Heart right ventricle (tissue), 16 donors: ENCODE results near the gene EPB41L3. TPM values are rescaled to one million over a fixed set of nuclear protein-coding genes. Genes with fewer than 3 reads are reported as not detected.

Experiments used
- ATAC-seq, 8 donors: fragments of 200-7000 bp; cut with Tn5 transposase; one replicate each; pipeline ENCODE4 v1.9.1; 2020; ENCODE audit warnings: mild to moderate bottlenecking in 8 of 8, moderate library complexity in 8 of 8, moderate number of reproducible peaks in 1 of 8
- DNase-seq, 2 donors: peaks; one replicate each; pipeline ENCODE4 v3.0.0-alpha.2; 2020
- H3K27ac ChIP-seq, 10 donors: fragments of 200-600 bp; sonication (generic) in 2 of 10; one replicate each; pipeline versions ENCODE4 v1.5.0 to v1.8.0; 2020 to 2022; ENCODE audit warnings: mild to moderate bottlenecking in 3 of 10
- H3K27me3 ChIP-seq, 7 donors: fragments of 200-600 bp; one replicate each; pipeline ENCODE4 v1.8.0; 2021 to 2022; ENCODE audit warnings: mild to moderate bottlenecking in 2 of 7
- H3K36me3 ChIP-seq, 9 donors: fragments of 200-600 bp; sonication (generic) in 1 of 9; one replicate each; pipeline versions ENCODE4 v1.5.0 to v1.8.0; 2020 to 2022; ENCODE audit warnings: mild to moderate bottlenecking in 2 of 9
- H3K4me1 ChIP-seq, 9 donors: fragments of 200-600 bp; sonication (generic) in 1 of 9; one replicate each; pipeline versions ENCODE4 v1.5.0 to v1.8.0; 2020 to 2022; ENCODE audit warnings: mild to moderate bottlenecking in 4 of 9
- H3K4me3 ChIP-seq, 10 donors: fragments of 200-600 bp; sonication (generic) in 2 of 10; one replicate each; pipeline versions ENCODE4 v1.5.0 to v1.8.0; 2020 to 2022; ENCODE audit warnings: mild to moderate bottlenecking in 7 of 10, moderate library complexity in 2 of 10
- H3K9me3 ChIP-seq, 11 donors: fragments of 200-600 bp in 10 of 11; sonication (generic) in 2 of 11; one replicate each; pipeline versions ENCODE4 v1.5.0 to v1.8.0; 2013 to 2022; ENCODE audit warnings: mild to moderate bottlenecking in 2 of 11, control low read depth in 1 of 11, moderate library complexity in 1 of 11
- WGBS, 2 donors: extraction: QIAGEN DNeasy Blood & Tissue Kit; methylation state at CpG; one replicate each; pipeline ENCODE4 v1.1.7; 2013; ENCODE audit warnings: inconsistent platforms in 1 of 2; 5-methylcytosine and 5-hydroxymethylcytosine counted together
- intact Hi-C, 10 donors: fragments of 100-400 bp; cut with DNase I; formaldehyde crosslinking; loops; one replicate each; pipeline versions ENCODE4 v1.11.1 to v1.14.2; 2022
- polyA plus RNA-seq, 2 donors: library from polyadenylated mRNA; stranded (reverse); fragments of 200-250 nt; gene quantifications; one replicate each; pipeline ENCODE4 v1.2.3, GENCODE V29; 2013
- total RNA-seq, 10 donors: library from RNA; stranded (reverse); fragmentation: NEBNext Ultra II Directional in 3 of 10; extraction: Animal tissue kit (Norgen Biotek cat#: 25700) in 3 of 10; gene quantifications; one replicate each; pipeline versions ENCODE4 v1.2.1 to v1.2.4, GENCODE V29; 2021 to 2023
- TF ChIP-seq, protein P1 (sequence below), 9 donors: fragments of 200-600 bp; sonication (generic) in 2 of 9; IDR thresholded peaks; one replicate each; pipeline versions ENCODE4 v1.5.0 to v1.8.0; 2021 to 2022; ENCODE audit warnings: antibody characterized with exemption in 9 of 9, mild to moderate bottlenecking in 5 of 9, moderate library complexity in 1 of 9
- donor health status: Arrhythmogenic right ventricular cardiomyopathy.
- donor health status: ischemic (EF 13 %, LVEDD 7.1; RV severe dilation, severe dysfunction).
- donor health status: healthy with polysubstance abuse.
- donor health status: DM: no; HTN: yes; CAD: no.
- donor health status: DM: no; HTN: no; CAD: no.
- donor health status: ischemic (EF 25% LVEDD 6.9; RV normal size, moderate dysfunction).
- donor health status: ischemic (EF 25% LVEDD 5.7; RV mildly dilated, moderate dysfunction).
- donor health status: healthy.
- donor health status: DM: yes; HTN: yes; CAD: no.
- donor health status: Ischemic cardiomyopathy.
- donor health status: ischemic (EF 35%, LVEDD 5.7; RV mildly dilated, moderate dysfunction).
- donor health status: nonischemic (EF 11% LVEDD 7.7; RV severe dilation, severe dysfunction).
- donor health status: DM: yes; HTN: yes; CAD: no.
- donor health status: PGD.
- donor health status: ischemic (EF 29% LVEDD 5.4; RV normal size, mild dysfunction).
- donor health status: nonischemic (EF 23%, LVEDD 6.1; RV moderate dilation, normal function).

The EPB41L3 gene
- total and polyA plus RNA-seq, 12 donors: 2.9 to 29.1 (median 6.3) TPM

DNA sequence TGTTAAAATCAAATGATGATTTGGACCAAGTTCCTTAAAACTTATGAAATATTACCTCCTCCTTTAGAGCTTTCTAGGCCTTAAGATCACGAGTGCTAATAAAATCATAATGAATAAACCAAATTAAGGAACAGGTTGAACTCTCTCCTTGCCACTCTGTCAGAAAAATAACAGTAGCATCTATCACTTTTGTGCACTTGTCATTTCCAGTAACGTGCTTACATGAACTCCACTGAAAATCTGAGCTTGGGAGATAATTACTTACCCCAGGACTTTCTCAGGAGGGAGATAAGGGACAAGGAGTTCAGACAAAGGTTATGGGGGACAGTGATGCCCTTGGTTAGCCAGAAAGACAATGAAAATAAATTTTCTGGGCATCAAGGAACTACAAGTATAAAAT, 36.0 kb downstream of the EPB41L3 start:
- DNase-seq: no peak
- TF ChIP-seq, protein P1, sequence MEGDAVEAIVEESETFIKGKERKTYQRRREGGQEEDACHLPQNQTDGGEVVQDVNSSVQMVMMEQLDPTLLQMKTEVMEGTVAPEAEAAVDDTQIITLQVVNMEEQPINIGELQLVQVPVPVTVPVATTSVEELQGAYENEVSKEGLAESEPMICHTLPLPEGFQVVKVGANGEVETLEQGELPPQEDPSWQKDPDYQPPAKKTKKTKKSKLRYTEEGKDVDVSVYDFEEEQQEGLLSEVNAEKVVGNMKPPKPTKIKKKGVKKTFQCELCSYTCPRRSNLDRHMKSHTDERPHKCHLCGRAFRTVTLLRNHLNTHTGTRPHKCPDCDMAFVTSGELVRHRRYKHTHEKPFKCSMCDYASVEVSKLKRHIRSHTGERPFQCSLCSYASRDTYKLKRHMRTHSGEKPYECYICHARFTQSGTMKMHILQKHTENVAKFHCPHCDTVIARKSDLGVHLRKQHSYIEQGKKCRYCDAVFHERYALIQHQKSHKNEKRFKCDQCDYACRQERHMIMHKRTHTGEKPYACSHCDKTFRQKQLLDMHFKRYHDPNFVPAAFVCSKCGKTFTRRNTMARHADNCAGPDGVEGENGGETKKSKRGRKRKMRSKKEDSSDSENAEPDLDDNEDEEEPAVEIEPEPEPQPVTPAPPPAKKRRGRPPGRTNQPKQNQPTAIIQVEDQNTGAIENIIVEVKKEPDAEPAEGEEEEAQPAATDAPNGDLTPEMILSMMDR (IDR thresholded peaks at IDR 0.05): no peak
- intact Hi-C loops: no loop called here
- Histone ChIP-seq H3K36me3 (no peaks in the 10 kb centered on the region), H3K4me3 (no peak overlapping the region), H3K27ac (no peak overlapping the region), H3K4me1 (peaks cover 0 to 16% (median 0%) of the 10 kb centered on the region in 9 donors), H3K27me3 (no peaks in the 10 kb centered on the region), H3K9me3 (no peaks in the 10 kb centered on the region)
- no peak for ATAC-seq
- 59 to 61% methylated on average over 2 of the region's 2 CpGs for WGBS, 2 donors

DNA sequence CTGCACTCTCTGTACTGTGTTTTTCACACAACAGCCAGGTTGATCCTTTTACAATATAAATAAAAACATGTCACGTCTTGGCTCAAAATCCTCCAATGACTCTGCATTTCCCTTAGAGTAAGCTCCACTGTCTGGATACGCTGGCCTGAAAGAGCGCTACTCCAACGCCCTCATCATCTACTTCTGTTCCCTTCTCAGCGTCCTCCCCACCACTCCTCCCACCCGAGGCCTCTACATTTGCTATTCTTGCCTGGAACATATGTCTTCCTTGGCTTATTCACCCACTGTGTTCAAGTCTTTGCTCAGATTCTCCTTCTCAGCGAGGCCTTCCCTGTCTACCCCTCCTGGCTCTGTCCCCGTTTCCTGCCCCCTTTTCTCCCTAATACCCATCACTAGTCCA, 37.6 kb downstream of the EPB41L3 start:
- intact Hi-C loops: no loop called here
- WGBS, 2 donors: 94 to 95% methylated on average over 8 of the region's 8 CpGs
- DNase-seq (no peak), ATAC-seq (no peak)
- Histone ChIP-seq H3K36me3 (no peaks in the 10 kb centered on the region), H3K4me1 (peaks cover 0 to 16% (median 0%) of the 10 kb centered on the region in 9 donors), H3K27me3 (peaks cover 0 to 3% (median 0%) of the 10 kb centered on the region in 7 donors), H3K27ac (no peak overlapping the region), H3K4me3 (no peak overlapping the region), H3K9me3 (no peaks in the 10 kb centered on the region)
- TF ChIP-seq, protein P1 (IDR thresholded peaks at IDR 0.05): no peak

DNA sequence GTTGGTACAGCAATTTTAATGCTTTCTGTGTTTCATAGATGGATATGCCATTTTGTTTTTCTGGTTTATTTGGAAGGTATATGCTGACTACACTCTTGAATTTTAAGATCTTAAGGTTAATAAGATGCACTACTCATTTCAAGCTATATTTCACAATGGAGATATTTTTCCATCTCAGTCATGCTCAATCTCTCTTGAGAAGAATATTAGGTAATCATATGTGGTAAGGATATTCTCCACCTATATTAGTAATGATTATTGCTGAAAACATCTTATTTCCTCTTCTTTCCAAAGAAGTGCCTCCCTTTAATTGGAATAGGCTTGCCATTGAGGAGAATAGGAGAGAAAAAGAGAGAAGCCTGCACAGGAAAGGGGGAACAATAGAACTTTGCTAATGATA, 40.1 kb downstream of the EPB41L3 start:
- TF ChIP-seq, protein P1 (IDR thresholded peaks at IDR 0.05): no peak
- ATAC-seq: no peak
- Histone ChIP-seq H3K4me3 (no peak overlapping the region), H3K9me3 (no peaks in the 10 kb centered on the region), H3K27me3 (peaks cover 0 to 3% (median 0%) of the 10 kb centered on the region in 7 donors), H3K4me1 (no peaks in the 10 kb centered on the region), H3K36me3 (no peaks in the 10 kb centered on the region), H3K27ac (no peak overlapping the region)
- intact Hi-C loops: no loop called here
- no peak for DNase-seq

DNA sequence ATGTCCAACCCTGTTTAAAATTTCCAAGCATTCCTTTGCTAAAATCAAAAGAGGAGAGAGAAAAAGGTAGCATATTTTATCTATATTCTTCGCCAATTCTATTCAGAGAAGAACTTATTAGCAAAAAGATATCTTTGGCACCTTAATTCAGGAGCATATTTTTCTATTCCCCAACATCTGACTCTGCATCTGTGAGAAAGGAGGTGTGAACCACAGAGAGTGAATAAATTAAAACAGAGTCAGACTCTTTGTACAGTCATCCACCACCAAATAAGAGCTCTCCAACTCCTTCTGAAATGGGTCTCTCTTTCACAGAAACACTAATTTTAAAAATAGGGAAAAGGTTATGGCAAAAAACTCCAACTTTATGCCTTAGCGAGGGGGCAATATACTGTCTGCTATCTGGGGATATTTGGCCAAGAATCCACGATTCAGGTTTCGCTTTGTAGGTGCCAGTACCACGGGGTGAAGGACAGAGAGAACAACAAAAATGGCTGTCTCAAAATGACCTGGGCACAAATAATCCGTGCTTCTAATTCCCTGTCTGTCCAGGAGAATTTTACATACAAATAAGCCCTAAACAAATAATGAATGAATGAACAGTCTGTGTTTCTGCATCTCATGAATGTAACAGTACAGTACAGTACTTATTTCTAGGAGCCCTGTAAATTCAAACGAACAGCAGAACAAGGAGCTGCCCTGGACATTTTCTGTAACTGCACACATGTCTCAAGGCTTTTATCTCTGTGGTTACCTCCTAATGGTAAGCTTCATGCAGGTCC, 43.4 kb downstream of the EPB41L3 start:
- DNase-seq (no peak), ATAC-seq (no peak)
- no peak overlapping the region for H3K4me3 ChIP-seq
- H3K27me3 ChIP-seq: peaks cover 0 to 3% (median 0%) of the 10 kb centered on the region in 7 donors
- 81 to 84% methylated on average over 7 of the region's 7 CpGs for WGBS, 2 donors
- H3K9me3 ChIP-seq: no peaks in the 10 kb centered on the region
- H3K36me3 ChIP-seq: no peaks in the 10 kb centered on the region
- TF ChIP-seq, protein P1 (IDR thresholded peaks at IDR 0.05): no peak
- intact Hi-C loops: no loop called here
- no peak overlapping the region for H3K27ac ChIP-seq
- H3K4me1 ChIP-seq: no peaks in the 10 kb centered on the region
